Amniotic epithelial cell (primary cell): ENCODE results near the gene RPAP3.
"Not testable (repeated sequence)": the region's sequence is repeated elsewhere in the genome, so short reads cannot be mapped to it uniquely, and the experiment has no call there.

ENCODE experiments used
- DNase-seq: peaks from one replicate; pipeline ENCODE4 v3.0.0-alpha.2; 2010; ENCODE audit warnings: low read depth

RPAP3 gene

DNA sequence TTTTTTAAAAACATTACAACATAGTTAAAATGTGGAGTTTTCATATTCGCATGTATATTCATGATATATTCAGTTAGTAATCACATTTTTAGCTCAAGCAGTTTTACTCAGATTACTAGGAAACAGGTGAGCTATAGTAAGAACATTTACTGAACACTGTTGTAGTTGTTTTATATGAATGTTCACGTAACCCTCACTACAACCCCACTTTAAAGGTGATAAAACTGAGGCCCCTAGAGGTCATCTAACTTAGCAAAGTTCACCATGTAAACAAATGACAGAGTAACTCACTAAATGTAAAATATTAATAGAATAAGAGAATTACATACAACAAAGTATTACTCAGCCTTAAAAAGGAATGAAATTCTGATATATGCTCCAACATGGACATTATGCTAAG is 26.0 kb downstream of the RPAP3 start:
- no peak for DNase-seq

DNA sequence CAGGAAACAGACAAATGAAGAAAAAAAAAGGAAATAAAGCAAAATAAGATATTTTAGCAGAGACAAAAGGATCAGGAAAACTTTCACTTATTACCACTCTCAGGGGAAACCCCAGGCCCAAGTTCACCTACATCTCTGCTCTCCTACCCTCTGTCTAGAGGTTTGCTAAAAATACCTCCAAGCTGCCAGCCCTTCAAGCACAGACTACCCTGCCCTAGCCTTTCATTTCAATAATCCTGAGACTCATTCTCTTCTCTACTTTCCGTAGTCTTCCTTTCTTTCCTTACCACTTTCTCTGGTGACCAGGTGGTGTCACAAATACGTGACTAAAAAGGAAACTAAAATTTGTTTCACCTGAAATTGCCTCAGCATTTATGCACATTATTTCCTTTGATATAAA is 33.8 kb downstream of the RPAP3 start:
- no peak for DNase-seq

DNA sequence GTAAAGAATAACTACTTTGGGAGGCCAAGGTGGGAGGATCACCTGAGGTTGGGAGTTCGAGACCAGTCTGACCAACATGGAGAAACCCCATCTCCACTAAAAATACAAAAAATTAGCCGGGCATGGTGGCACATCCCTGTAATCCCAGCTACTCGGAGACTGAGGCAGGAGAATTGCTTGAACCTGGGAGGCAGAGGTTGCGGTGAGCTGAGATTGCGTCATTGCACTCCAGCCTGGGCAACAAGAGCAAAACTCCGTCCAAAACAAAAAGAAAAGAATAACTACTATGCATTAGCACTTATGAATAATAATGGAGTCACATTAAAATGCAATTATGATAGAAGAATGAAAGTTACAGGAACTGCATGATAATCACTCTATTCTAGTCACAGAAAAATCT is 37.9 kb downstream of the RPAP3 start:
- not testable (repeated sequence) for DNase-seq

DNA sequence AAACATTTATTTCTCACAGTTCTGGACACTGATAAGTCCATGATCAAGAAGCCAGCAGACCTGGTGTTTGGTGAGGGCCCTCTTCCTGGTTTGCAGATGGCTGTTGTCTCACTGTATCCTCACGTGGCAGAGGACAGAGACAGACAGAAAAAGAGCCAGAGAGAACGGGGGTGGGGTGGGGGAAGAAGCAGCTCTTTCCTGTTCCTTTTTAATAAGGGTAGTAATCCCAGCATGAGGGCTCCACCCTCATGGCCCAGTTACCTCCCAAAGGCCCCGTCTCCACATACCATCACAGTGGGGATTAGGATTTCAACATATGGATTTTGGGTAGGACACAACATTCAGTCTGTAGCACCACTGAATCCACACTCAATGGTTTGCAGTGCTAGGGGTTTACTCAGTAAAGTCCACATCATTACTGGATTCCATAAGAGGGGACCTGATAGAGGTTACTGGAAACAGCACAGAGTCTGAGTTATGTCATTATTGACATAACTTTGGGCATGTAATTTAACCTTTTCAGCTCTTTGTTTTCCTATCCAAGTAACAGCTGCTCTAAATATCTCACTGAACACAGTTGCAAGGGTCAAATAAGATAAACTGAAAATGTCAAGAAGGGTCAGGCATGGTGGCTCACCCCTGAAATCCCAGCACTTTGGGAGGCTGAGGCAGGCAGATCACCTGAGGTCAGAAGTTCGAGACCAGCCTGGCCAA is 53.2 kb downstream of the RPAP3 start:
- DNase-seq, result no peak

DNA sequence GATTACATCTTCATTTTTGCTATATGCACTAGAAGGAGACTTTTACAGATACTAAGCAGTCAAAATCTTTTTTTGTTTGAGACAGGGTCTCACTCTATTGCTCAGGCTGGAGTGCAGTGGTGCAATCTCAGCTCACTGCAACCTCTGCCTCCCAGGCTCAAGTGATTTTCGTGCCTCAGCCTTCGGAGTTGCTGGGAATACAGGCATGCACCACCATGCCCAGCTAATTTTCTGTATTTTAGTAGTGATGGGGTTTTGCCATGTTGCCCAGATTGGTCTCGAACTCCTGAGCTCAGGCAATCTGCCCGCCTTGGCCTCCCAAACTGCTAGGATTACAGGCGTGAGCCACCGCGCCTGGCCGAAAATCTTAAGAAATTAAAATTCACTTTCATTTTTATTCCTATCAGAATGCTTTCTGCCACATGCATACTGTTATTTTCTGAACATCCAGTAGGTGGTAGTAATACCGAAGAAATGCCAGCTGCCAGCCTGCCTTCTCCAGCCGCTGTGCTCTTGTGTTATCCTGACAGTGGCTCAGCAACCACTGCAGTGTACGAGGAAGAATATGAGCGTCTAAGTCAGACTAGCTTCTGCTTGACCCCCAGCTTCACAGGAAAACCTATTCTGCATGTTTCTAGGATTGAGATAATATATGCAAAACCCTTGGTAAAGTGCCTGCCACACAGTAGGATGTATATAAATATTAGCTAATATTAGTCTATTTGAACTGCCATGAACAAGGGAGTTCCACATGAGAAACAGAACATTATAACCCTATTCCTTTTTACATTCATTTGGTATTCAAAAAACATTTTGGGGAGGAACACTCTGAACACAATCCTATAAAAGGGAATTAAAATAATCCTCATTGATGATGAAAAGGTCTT is 54.2 kb downstream of the RPAP3 start:
- DNase-seq, result peak; percentile 72

DNA sequence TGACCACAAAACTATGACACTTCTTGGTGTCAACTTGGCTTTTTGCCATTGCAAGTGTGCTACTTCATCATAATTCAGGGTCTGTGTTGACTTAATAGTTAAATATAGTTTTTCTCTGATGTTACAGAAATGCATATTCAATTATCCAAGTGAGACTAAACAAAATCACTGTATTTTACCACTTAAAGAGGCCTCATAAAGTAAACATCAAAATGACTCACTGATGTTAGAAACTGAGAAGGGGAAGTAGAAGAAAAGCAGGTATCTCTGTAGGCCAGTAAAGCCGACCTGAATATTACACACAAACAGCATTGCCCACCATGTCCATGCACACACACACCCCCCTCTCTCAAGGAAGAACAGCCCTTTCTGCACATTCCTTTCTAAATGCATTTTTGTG is 55.4 kb downstream of the RPAP3 start:
- no peak for DNase-seq

DNA sequence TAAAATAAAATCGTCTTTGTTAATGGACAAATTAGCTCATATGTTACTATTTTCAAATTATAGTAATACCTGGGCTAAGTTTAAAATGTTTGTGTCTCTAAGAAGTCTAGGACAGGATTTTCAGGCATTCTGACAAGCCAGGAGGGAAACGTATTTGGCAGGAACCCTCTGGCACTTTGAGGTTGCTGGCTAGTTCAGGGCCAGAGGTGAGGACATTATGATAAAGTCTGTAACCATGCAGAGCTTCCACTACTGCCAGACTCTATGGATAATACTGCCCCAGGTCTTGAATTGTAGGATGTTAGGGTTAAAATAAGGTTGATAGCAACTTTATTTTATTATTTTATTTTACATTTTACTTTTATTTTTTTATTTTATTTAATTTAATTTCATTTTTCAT is 56.4 kb downstream of the RPAP3 start:
- DNase-seq, result peak; percentile 12

DNA sequence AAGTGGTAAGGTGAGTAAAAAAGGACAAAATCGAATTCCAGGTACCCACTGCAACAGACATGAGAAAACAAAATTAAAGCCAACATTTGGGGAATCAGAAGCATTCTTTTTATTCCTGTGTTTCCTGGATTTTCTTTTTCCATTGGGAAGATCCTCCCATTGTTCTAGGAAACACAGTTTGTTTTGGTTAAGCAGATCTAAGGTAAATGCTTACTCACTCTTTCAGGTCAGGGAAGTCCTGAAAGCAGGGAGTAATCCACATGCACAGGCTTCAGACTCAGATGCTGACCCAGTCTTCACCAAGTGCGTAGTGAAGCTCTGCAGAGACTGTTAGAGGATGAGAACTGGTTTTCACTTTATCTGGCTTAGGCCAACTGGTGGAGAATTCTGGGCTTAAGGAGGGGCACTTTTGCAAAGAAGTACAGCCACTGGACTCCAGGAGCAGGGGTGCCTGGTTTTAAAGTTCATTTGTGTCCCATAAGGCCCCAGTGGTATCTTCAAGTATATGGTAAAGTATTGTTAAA is 57.7 kb downstream of the RPAP3 start:
- no peak for DNase-seq

DNA sequence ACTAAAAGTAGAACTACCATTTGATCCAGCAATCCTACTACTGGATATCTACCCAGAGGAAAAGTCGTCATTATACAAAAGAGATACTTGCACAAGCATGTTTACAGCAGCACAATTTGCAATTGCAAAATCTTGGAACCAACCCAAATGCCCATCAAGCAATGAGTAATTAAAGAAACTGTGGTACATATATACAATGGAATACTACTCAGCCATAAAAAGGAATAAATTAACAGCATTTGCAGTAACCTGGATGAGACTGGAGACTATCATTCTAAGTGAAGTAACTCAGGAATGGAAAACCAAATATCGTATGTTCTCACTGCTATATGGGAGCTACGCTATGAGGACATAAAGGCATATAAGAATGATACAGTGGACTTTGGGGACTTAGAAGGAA is 63.5 kb downstream of the RPAP3 start:
- not testable (repeated sequence) for DNase-seq

DNA sequence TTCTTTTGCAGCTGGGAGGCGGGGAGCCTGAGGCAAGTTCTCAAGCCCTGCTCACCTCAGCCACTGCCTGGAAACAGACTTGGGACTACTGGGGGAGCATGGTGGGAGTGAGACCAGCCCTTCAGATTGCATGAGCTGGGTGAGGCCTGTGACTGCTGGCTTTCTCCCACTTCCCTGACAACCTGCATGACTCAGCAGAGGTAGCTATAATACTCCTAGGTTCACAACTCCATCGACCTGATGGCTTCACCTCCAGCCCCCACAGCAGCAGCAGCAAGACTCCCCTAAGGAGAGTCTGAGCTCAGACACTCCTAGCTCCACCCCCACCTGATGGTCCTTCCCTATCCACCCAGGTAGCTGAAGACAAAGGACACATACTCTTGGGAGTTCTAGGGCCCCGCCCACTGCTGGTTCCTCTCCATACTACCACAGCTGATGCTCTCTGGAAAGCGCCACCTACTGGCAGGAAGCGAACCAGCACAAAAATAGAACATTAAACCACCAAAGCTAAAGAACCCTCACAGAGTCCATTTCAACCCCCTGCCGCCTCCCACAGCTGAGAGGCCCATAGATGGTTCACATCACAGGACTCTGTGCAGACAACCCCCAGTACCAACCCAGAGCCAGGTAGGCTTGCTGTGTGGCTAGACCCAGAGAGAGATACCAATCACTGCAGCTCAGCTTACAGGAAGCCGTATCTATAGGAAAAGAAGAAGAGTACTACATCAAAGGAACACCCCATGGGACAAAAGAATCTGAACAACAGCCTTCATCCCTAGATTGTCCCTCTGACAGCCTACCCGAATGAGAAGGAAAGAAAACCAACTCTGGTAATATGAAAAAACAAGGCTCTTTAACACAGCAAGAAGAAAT is 68.7 kb downstream of the RPAP3 start:
- DNase-seq, result peak; percentile 25

DNA sequence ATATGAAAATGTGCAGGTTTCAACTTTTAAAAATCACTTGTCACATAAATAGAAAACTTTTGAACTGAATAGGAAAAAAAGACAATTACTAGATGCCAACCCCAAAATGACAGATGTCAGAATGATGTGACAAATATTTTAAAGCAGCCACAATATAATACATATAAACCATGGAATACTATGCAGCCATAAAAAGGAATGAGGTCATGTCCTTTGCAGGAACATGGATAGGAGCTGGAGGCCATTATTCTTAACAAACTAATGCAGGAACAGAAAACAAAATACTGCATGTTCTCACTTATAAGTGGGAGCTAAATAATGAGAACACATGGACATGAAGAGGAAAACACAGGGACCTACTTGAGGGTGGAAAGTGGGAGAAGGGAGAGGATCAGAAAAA is 70.1 kb downstream of the RPAP3 start:
- DNase-seq, result not testable (repeated sequence)

DNA sequence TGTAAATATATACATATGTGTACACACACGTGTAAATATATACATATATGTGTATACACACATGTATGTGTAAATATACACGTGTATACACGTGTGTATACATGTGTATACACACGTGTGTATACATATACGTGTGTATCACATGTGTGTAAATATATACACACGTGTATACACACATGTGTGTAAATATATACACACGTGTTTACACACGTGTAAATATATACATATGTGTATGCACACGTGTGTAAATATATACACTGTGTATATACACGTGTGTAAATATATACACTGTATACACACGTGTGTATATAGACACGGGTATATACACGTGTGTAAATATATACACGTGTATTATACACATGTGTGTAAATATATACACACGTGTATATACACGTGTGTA is 71.7 kb downstream of the RPAP3 start:
- DNase-seq, result no peak

DNA sequence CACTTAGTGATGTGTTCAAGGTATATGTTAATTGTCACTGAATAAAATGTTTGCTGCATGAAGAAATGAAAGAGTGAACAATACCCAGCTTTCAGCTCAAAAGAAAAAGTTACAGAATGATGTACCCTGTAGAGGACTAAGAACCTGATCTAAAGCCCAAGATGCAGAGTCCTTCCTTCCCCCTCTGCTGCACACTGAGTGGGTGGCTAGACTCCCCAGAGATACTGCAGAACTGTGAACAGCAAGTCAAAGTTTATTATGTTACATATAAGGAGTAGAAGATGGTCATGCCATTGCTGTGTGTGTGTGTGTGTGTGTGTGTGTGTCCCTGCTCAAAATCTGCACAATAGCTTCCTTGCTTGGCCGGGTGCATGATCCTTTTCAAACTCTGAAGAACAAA is 83.9 kb downstream of the RPAP3 start:
- DNase-seq, result no peak

DNA sequence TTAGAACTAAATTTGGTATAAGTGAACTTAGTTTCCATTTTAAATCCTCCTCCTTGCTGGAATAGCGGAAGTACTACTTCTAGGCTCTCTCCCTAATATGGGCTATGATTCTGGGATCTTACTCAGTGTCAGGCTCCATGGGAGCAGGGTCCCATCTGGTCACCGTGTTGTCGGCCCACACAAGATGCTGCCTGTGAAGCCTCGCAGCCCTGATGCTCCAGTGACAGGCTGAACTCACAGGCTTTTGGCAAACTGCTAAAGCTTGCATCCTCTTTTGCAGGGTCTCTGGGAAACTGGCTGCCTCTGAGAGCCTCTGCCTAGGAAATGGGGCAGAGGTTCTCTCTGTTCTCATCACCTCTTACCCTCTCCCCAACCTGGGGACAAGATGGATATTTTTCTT is 88.4 kb downstream of the RPAP3 start:
- no peak for DNase-seq

DNA sequence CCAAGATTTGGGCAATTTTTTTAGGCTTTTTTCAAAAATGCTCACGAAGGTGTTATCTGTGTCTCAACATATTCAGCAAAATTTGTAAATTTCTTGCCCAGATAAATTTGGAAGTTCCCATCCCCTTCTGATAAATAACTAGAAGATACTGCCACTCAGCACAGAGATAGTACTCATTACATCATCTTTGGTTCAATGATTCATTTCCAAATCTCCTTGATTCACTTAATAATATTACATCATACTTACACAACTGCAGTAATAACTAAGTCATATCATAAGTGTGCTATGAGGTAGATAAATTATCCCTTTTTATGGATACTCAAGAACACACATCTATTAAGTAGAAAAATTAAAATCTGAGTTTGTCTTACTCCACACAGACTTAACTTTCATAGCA is 89.4 kb downstream of the RPAP3 start:
- peak; percentile 55 for DNase-seq

DNA sequence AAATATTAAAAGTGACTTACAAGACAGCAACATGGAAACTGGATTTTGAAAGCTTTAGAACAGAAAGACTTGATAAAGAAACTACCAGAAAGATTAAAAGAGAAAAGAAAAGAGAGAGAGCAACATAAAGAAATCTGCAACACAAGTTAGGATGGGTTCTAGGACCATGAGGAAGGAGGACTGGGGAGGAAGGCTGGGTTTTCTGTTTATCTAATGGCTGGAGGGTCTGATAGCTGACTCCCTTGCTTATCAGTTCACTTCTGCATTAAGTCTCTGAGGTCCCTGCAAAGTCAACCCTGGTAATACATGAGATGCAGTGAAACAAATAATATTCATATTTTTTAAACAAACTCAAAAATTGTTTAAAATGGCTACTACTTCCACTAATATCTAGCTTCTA is 90.1 kb downstream of the RPAP3 start:
- DNase-seq, result no peak

DNA sequence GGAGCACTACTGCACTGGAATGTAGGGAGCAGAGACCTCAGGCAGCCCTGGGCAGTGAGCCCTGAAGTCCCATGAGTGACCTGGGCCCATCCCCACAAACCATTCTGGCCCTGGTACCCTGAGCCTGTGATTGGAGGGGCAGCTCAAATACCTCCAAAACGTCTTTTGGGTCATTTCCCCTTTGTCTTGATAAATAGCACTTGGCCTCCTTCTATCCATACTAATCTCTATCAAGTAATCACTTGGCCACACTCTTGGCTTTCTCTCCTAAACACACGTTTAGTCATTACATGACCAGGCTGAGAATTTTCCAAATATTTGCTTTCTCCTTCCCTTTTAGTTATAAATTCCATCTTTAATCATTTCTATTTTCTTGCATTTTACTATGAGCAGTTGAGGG is 91.3 kb downstream of the RPAP3 start:
- no peak for DNase-seq

DNA sequence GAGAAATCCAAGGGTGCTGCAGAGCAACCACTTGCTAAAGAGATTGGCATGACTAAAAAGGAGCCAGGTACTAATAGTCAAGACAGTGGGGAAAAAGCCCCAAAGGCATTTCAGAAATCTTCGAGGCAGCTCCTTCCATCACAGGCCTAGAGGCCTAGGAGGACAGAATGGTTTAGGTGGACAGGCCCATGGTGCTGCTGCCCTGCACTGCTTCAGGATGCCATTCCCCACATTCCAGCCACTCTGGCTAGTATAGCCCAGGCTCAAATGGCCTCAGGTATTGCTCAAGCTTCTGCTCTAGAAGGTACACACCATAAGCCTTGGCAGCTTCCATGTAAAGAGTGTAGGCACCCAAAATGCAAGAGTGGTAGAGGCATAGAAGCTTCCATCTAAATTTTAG is 92.9 kb downstream of the RPAP3 start:
- DNase-seq, result no peak

DNA sequence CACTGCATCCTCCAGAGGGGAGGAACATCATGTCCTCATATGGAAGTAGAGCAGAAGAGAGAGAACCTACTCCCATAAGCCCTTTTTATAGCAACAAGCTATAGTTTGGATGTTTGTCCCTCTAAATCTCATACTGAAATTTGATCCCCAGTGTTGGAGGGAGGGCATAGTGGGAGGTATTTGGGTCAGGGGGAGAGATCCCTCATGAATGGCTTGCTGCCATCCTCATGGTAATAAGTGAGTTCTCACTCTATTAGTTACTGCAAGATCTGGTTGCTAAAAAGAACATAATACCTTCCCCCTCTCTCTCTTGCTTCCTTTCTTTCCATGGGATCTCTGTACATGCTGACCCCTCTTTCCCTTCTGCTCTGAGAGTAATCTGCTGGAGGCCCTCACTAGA is 93.9 kb downstream of the RPAP3 start:
- DNase-seq, result no peak
